ENCODE data around the gene ANXA4. TPM values are rescaled to one million over a fixed set of nuclear protein-coding genes. Genes with fewer than 3 reads are reported as not detected.

Gene ANXA4
- total and polyA plus RNA-seq, 4 donors: 75.0 to 170 (median 93.6) TPM

- Histone ChIP-seq H3K9ac (ENCODE audit: insufficient read depth in 1 of 2, low read length in 2 of 2) (no peak overlapping the region), H3K4me1 (ENCODE audit: control insufficient read depth in 5 of 5, insufficient read depth in 5 of 5, low read length in 5 of 5) (peaks cover 0 to 18% (median 6%) of the 10 kb centered on the region in 5 donors), H3K4me3 (no peak overlapping the region), H3K9me3 (ENCODE audit: control insufficient read depth in 4 of 4, insufficient read depth in 3 of 4, low read length in 3 of 4) (peaks cover 0 to 2% (median 0%) of the 10 kb centered on the region in 4 donors), H3K36me3 (ENCODE audit: control insufficient read depth in 4 of 4, insufficient read depth in 4 of 4, low read length in 4 of 4) (peaks cover 0 to 8% (median 3%) of the 10 kb centered on the region in 4 donors), H3K27me3 (ENCODE audit: control insufficient read depth in 3 of 3, insufficient read depth in 3 of 3, low read length in 2 of 3) (no peaks in the 10 kb centered on the region), H3K27ac (ENCODE audit: low read depth in 1 of 2, low read length in 1 of 2) (no peak overlapping the region)
- DNase-seq (peak in 2 of 3 donors; percentile 25 to 53), ATAC-seq (ENCODE audit: insufficient read depth, low FRiP score) (no peak)
- TF ChIP-seq CTCF (IDR thresholded peaks at IDR 0.05; ENCODE audit: control extremely low read depth, extremely low read depth): no peak
Measured at GRCh38 chr2:69791045-69791444, 49.1 kb downstream of the ANXA4 start.

- H3K9me3 ChIP-seq (ENCODE audit: control insufficient read depth in 4 of 4, insufficient read depth in 3 of 4, low read length in 3 of 4): peaks cover 0 to 2% (median 0%) of the 10 kb centered on the region in 4 donors
- no peak overlapping the region for H3K4me3 ChIP-seq
- H3K27me3 ChIP-seq (ENCODE audit: control insufficient read depth in 3 of 3, insufficient read depth in 3 of 3, low read length in 2 of 3): no peaks in the 10 kb centered on the region
- H3K27ac ChIP-seq (ENCODE audit: low read depth in 1 of 2, low read length in 1 of 2): no peak overlapping the region
- no peak for ATAC-seq (ENCODE audit: insufficient read depth, low FRiP score)
- DNase-seq: no peak
- no peak for TF ChIP-seq CTCF (IDR thresholded peaks at IDR 0.05; ENCODE audit: control extremely low read depth, extremely low read depth)
- no peak overlapping the region for H3K9ac ChIP-seq (ENCODE audit: insufficient read depth in 1 of 2, low read length in 2 of 2)
- peaks cover 0 to 15% (median 7%) of the 10 kb centered on the region in 5 donors for H3K4me1 ChIP-seq (ENCODE audit: control insufficient read depth in 5 of 5, insufficient read depth in 5 of 5, low read length in 5 of 5)
- 99 to 100% methylated on average over 1 of the region's 1 CpG for WGBS, 2 donors
- peaks cover 0 to 7% (median 0%) of the 10 kb centered on the region in 4 donors for H3K36me3 ChIP-seq (ENCODE audit: control insufficient read depth in 4 of 4, insufficient read depth in 4 of 4, low read length in 4 of 4)
Measured at GRCh38 chr2:69796174-69796573, 54.2 kb downstream of the ANXA4 start.

- ATAC-seq (ENCODE audit: insufficient read depth, low FRiP score) (no peak), DNase-seq (no peak)
- Histone ChIP-seq H3K4me1 (ENCODE audit: control insufficient read depth in 5 of 5, insufficient read depth in 5 of 5, low read length in 5 of 5) (peaks cover 0 to 15% (median 7%) of the 10 kb centered on the region in 5 donors), H3K27me3 (ENCODE audit: control insufficient read depth in 3 of 3, insufficient read depth in 3 of 3, low read length in 2 of 3) (no peaks in the 10 kb centered on the region), H3K36me3 (ENCODE audit: control insufficient read depth in 4 of 4, insufficient read depth in 4 of 4, low read length in 4 of 4) (peaks cover 0 to 7% (median 0%) of the 10 kb centered on the region in 4 donors), H3K4me3 (no peak overlapping the region), H3K9me3 (ENCODE audit: control insufficient read depth in 4 of 4, insufficient read depth in 3 of 4, low read length in 3 of 4) (peaks cover 0 to 2% (median 0%) of the 10 kb centered on the region in 4 donors), H3K27ac (ENCODE audit: low read depth in 1 of 2, low read length in 1 of 2) (no peak overlapping the region), H3K9ac (ENCODE audit: insufficient read depth in 1 of 2, low read length in 2 of 2) (no peak overlapping the region)
- no peak for TF ChIP-seq CTCF (IDR thresholded peaks at IDR 0.05; ENCODE audit: control extremely low read depth, extremely low read depth)
- WGBS, 2 donors: 92 to 93% methylated on average over 4 of the region's 4 CpGs
Measured at GRCh38 chr2:69797235-69797634, 55.3 kb downstream of the ANXA4 start.

- Histone ChIP-seq H3K27ac (ENCODE audit: low read depth in 1 of 2, low read length in 1 of 2) (peak overlapping the region in 1 of 2 donors; percentile 85), H3K4me3 (no peak overlapping the region), H3K27me3 (ENCODE audit: control insufficient read depth in 3 of 3, insufficient read depth in 3 of 3, low read length in 2 of 3) (no peaks in the 10 kb centered on the region), H3K4me1 (ENCODE audit: control insufficient read depth in 5 of 5, insufficient read depth in 5 of 5, low read length in 5 of 5) (peaks cover 0 to 15% (median 7%) of the 10 kb centered on the region in 5 donors), H3K9me3 (ENCODE audit: control insufficient read depth in 4 of 4, insufficient read depth in 3 of 4, low read length in 3 of 4) (peaks cover 0 to 2% (median 0%) of the 10 kb centered on the region in 4 donors), H3K36me3 (ENCODE audit: control insufficient read depth in 4 of 4, insufficient read depth in 4 of 4, low read length in 4 of 4) (peaks cover 0 to 7% (median 0%) of the 10 kb centered on the region in 4 donors), H3K9ac (ENCODE audit: insufficient read depth in 1 of 2, low read length in 2 of 2) (peak overlapping the region in 1 of 2 donors; percentile 26)
- no peak for DNase-seq
- WGBS, 2 donors: 57 to 63% methylated on average over 3 of the region's 3 CpGs
- ATAC-seq (ENCODE audit: insufficient read depth, low FRiP score): no peak
- no peak for TF ChIP-seq CTCF (IDR thresholded peaks at IDR 0.05; ENCODE audit: control extremely low read depth, extremely low read depth)
Measured at GRCh38 chr2:69797836-69798289, 55.9 kb downstream of the ANXA4 start.
